Stimulated activated CD4-positive, alpha-beta T cell treated with anti-CD3 and anti-CD28 coated beads, Interleukin-12 subunit alpha, Interleukin-12 subunit beta, amount 100 ng/mL, for 48 hours (primary cell): ENCODE data around the gene RAPGEF4.

Experiments used
- DNase-seq, 3 donors: peaks; one replicate each; pipeline ENCODE4 v3.0.0-alpha.2; 2020; ENCODE audit warnings: low read depth in 2 of 3, low spot score in 1 of 3

Gene RAPGEF4

DNA sequence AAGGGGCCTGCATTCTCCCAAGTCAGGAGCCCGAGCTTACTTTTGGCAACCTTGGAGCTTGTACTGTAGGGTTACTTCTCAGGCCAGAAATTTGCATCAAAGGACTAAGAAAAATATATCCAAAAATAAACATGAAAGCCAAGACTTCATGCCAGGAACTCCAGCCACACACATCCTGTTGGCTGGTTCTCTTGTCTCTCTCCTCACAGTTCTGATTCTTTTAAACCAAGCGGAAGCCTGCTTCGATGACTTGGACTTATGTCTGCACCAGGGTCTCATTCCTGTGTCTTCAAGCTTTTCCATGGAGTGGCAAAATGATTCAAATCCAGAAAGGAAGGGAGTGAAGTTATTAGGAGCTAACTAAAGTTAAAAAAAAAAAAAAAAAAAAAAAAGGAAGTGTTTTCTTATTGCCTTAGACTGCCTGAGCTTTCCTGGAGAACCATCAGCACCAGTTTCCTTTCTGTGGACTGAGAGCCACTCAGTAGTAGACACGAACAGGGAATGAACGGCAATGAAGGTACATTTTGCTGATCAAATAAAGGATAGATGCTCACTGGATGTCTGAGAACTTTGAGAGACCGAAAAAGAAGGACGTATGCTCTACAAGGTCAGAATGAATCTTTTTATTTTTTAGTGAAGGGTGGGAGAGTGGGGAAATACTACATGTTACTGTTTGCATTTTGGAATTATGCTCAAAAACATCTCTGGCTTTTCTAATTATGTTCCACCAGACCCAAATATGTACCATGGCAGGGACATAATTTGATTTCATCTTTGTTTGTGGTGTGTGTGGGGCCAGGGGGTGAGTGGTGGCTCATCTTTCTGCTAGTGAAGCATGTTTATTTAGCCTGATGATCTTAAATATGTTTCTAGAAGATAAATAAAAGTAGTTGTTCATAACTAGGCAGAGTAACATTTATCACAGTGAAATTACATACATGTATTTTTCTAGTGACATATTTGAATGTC, 86.0 kb downstream of the RAPGEF4 start:
- no peak for DNase-seq

DNA sequence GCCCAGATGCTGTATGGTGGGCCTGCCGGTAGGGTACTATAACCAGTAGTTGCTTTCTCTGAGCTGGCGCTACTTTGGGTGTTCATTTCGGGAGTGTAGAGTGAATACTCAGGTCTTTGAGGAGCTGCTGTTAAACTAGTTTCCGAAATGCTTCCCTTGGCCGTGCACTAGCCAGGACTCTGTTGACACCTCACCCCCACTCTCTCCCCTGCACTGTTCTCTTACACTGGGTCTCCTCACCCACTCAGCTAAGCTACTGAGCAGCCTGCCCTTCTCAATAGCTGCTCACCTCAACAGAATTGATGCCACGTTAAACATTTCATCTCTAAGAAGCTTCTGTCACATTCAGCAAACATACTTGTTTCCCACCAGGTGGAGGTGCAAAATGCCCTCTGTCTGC, 86.9 kb downstream of the RAPGEF4 start:
- DNase-seq: no peak

DNA sequence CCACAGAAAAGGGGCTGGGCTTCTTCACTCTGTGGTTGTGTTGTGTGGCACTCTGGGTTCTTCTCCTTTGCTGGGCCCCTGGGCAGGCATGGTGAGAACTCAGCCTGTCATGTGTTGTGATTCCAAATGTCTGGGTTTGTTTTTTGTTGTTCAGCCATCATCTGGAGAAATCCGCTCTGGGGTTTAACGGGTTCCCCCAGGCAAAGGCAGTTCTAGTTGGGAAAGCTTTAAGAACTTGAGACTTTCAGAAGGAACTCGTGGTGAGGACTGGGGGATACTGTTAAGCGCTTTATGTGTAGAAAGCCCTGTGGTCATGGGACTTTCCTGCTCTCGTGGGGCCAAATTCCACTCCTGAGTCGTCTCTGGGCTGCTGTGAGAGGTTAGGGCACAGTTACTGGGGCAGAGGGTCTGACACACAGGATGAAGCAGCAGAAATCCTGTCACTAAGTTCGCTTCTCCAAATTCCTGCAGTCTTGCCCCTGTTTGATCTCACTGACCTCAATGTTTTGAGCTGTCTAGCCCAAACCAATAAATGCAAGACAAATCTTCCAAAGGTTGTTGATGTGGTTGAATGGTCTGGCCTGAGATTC, 87.7 kb downstream of the RAPGEF4 start:
- DNase-seq: no peak

GRCh38 chr2:172826522-172826921, 90.9 kb downstream of the RAPGEF4 start:
- no peak for DNase-seq

- DNase-seq: no peak
Observed at GRCh38 chr2:172829229-172829628, 93.6 kb downstream of the RAPGEF4 start.

- no peak for DNase-seq
Observed at GRCh38 chr2:172830482-172830881, 94.8 kb downstream of the RAPGEF4 start.

- no peak for DNase-seq
Observed at GRCh38 chr2:172833898-172834297, 98.3 kb downstream of the RAPGEF4 start.

GRCh38 chr2:172834881-172835280, 99.2 kb downstream of the RAPGEF4 start:
- DNase-seq: no peak

DNA sequence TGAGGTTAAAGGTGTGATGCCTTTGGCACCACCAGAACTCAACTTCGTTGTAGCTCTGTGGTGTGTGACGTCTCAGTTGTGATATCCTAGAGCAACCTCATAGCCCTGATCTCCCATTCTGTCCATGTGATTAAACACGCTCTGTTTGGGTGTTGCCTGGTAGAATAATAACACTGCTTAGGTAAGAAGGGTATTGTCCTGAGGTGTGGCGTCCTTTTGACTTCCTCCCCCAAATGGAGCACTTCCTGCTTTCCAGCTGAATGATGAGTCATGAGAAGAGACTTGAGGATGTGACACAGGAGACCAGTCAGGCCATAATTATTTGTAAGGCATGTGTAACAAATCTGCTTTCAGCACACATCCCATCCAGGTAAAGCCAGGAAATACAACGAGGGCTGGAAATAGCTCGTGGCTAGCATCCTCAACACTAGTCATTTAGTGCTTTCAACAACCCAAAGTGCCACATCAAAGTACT, 100.7 kb downstream of the RAPGEF4 start:
- no peak for DNase-seq

DNA sequence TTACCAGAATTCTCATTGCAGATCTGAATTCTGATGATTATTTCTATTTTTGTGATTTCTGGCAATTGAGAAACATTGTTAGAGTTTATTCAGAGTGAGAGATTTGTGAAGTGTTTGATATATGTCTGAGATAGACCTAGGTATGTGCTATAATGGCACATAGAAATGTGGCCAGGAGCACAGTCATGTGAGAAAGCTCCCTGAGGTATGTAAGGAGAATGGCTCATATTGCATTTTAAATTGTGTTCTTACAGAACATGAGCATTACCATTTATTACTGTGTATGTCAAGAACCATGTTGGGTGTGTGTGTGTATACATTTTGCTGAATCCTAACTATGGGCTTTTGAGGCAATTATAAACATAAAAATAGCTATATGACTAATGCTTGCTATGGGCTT, 101.2 kb downstream of the RAPGEF4 start:
- no peak for DNase-seq

DNA sequence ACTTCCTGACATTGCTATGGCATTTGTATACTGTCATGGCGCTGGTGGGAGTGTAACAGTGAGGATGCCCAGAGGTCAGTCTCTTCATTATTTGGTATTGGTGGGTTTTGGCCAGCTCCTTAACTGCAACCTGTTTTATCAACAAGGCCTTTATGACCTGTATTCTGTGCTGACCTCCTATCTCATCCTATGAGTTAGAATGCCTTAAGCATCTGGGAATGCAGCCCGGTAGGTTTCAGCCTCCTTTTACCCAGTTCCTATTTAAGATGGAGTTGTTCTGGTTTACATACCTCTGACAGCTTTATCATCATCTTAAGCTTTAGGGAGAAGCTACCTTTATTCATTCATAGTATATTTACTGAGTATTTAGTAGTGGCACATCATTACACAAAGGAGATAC, 103.8 kb downstream of the RAPGEF4 start:
- no peak for DNase-seq

GRCh38 chr2:172842511-172843265, 107.0 kb downstream of the RAPGEF4 start:
- no peak for DNase-seq

DNA sequence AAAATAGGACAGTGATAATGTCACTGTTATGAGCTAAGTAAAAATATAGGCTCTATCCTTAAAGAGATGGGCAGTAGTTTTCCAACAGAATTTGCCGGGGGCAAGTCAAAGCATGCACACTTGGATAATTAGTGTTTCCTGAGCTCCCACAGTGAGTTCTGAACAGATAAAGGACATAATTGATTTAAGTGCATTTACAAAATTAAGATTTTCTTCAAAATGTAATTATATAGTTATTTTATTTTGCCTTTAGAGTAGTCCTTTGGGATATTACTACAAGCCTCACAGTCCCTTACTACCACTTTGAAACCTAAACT, 107.6 kb downstream of the RAPGEF4 start:
- DNase-seq: no peak

DNA sequence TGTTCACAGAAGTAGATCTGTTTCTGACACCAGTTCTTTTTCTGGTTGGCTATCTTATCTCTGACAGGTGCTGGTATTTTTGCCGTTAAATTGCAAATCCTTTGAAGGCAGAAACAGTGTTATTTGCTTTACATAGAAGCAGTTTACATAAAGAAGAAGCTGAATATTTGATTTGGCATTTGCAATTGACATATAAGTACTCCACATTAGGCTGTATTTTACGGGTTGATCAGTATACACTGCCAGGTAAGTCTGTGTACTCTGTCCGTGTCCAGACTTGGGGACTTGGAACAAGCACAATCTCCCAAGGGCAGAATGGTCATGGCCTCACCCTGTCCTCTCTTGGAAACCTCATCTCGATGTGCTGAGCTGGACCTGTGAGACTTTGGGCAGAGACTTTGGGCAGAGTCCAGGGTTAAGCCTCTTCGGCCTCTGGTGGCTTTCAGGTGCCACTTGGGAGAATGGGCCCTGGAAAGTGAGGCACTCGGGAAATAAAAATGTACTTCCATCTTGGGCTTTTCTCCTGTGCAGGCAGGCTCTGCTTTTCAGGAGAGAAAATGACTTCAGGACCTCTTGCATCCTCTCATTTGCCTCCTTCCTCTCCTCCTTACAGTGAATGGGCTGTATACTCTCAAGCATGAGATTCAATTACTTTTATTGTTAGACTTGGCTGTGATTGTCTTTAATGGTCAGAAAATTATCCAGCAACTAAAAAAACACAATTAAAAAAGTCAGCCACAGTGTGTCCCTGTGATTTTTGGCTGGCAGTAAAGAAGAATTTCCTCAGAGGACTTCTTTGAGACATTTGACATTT, 108.5 kb downstream of the RAPGEF4 start:
- no peak for DNase-seq

DNA sequence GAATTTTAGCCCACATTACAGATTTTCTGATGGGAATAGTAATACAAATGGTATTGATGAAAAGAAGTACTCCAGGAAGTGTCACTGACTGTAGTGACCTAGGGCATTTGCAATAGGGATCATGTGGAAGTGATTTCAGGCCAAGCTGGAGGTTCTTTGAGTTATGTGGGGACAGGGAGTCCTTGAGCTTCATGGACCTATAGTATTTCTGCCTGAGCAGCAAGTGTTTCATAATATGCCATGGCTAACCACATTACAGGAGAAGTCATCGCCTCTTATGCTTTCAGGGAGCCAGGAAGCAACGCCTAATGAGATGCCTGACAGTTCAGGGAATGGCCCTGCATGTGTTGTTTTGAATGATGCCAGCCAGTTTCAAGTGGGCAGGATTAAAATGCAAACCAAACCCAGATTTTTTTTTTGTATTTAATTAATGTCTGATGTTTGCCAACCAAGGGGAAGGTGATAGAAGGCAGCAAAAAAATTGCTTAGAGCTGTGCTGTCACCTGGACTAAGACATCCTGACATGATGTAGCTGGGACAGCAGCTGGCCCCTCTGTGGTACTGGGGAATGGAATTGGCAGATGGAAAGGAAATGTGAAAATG, 109.5 kb downstream of the RAPGEF4 start:
- no peak for DNase-seq

DNA sequence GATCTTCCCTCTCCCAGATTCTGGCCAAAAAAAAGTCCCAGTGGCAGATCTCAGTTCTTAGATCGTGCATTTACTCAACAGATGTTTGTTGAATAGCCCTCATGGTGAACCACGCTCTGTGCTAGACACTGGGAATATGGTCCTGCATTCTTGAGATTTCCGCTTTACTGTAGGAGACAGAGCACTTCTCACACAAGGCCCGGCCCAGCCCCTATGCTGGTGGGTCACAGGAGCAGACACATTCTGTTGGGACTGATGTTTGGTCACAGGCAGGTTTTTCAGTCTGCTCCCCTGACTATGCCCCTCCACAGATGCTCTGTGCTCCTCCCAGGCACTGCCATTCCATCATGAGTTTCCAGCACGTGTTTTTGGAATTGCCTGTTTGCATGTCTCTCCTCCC, 110.9 kb downstream of the RAPGEF4 start:
- DNase-seq: no peak

GRCh38 chr2:172847188-172847587, 111.5 kb downstream of the RAPGEF4 start:
- no peak for DNase-seq

DNA sequence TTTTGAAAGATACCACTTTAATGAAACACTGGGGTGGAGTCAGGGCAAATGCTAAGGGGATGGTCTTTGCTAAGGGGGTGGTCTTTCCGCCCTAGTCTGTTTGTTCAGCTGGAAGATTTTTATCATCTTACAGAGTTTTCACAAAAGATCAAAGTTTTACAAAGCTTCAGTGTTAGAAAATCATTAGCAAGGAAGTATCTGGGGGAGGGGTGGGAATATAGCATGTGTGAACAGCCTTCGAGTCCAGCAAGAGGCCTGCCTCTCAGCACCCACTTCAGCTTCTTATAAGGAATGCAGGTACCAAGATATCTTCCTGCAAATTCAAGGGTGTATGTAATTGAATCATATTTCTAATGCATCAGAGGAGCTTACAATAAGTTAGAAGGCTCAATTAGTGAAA, 112.9 kb downstream of the RAPGEF4 start:
- no peak for DNase-seq

GRCh38 chr2:172849519-172850217, 114.0 kb downstream of the RAPGEF4 start:
- DNase-seq: no peak

DNA sequence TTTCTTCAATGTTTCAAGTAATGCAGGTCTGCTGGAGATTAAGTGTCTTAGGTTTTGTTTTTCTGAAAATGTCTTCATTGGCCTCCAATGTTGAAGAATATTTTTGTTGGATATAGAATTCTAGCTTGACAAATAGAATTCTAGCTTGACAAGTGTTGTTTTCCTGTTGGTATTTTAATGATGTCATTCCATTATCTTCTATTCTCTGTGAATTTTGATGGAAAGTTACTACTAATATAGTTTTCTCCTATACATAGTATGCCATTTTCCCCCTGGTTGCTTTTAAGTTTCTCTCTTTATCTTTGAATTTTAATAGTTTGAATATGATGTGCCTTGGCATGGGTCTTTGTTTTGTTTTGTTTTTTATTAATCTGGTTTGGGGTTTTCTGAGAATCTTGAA, 119.9 kb downstream of the RAPGEF4 start:
- DNase-seq: no peak
